Ishikawa (cell line): ENCODE data around the gene ST6GALNAC2.
A peak's percentile ranks its signal among the peaks of the same experiment; 100 is the strongest.

Experiments used
- FOXM1 ChIP-seq: IDR thresholded peaks from 2 replicates; pipeline ENCODE4 v1.6.1; 2012; ENCODE audit warnings: low read depth, borderline replicate concordance
- RAD21 ChIP-seq: IDR thresholded peaks from 2 replicates; pipeline ENCODE4 v1.6.1; 2012; ENCODE audit warnings: low read depth
- REST ChIP-seq: IDR thresholded peaks from 2 replicates; pipeline ENCODE4 v1.6.1; 2012; ENCODE audit warnings: low read depth, mild to moderate bottlenecking

GRCh38 chr17:76557368-76558197 lies 28.1 kb downstream of the ST6GALNAC2 start:
- TF ChIP-seq FOXM1 (no peak), REST (no peak), RAD21 (peak; percentile 17; the same call in 1 of the 2 replicates)
